ENCODE data around the gene GLRX5. TPM values are rescaled to one million over a fixed set of nuclear protein-coding genes. Genes with fewer than 3 reads are reported as not detected.

Gene GLRX5
- total and polyA plus RNA-seq, 8 donors, result 8.8 to 22.9 (median 14.6) TPM

DNA sequence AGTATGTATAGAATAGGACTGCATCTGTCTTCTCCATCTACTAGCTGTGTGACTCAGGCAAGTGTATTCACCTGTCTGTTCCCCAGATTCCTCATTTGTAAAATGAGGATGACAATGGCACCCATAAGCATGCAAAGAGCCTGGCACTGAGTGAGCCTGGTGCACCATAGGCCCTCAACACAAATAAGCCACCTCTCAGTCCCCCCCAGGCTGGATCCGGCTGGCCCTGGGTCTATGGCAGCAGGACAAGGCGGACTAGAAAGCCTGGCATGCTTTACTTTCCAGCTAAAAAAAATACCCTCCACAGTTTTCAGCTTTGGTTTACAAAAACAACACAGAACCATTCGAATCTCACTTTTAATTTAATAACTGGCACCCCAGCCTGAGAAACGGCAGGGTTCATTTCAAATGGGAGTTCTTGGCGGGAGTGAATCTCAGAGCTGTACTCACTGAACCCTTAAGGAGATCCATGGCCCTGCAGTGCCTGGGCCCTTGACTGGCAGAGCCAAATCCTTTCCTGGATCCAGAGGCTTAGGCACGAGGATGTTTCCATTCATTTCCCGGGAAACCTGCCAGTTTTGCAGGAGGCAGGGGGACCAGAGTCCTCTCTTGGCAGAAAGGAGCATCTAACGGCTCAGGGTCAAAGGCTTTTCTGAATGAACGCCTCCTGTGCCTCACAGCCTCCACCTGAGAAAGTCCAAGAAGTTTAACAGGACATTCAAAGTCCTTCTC lies 36.1 kb upstream of the GLRX5 start:
- no peaks in the 10 kb centered on the region for H3K9me3 ChIP-seq
- TF ChIP-seq, protein P1, sequence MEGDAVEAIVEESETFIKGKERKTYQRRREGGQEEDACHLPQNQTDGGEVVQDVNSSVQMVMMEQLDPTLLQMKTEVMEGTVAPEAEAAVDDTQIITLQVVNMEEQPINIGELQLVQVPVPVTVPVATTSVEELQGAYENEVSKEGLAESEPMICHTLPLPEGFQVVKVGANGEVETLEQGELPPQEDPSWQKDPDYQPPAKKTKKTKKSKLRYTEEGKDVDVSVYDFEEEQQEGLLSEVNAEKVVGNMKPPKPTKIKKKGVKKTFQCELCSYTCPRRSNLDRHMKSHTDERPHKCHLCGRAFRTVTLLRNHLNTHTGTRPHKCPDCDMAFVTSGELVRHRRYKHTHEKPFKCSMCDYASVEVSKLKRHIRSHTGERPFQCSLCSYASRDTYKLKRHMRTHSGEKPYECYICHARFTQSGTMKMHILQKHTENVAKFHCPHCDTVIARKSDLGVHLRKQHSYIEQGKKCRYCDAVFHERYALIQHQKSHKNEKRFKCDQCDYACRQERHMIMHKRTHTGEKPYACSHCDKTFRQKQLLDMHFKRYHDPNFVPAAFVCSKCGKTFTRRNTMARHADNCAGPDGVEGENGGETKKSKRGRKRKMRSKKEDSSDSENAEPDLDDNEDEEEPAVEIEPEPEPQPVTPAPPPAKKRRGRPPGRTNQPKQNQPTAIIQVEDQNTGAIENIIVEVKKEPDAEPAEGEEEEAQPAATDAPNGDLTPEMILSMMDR (IDR thresholded peaks at IDR 0.05), result no peak
- no peak for ATAC-seq
- H3K36me3 ChIP-seq, result no peaks in the 10 kb centered on the region
- no peak overlapping the region for H3K27ac ChIP-seq
- no peak for DNase-seq
- WGBS, 2 donors, result 62 to 65% methylated on average over 9 of the region's 9 CpGs
- intact Hi-C loops (cut with DNase I), result no loop called here
- H3K4me1 ChIP-seq, result no peaks in the 10 kb centered on the region
- FAIRE-seq, result no peak
- H3K4me3 ChIP-seq, result no peak overlapping the region
- no peaks in the 10 kb centered on the region for H3K27me3 ChIP-seq

DNA sequence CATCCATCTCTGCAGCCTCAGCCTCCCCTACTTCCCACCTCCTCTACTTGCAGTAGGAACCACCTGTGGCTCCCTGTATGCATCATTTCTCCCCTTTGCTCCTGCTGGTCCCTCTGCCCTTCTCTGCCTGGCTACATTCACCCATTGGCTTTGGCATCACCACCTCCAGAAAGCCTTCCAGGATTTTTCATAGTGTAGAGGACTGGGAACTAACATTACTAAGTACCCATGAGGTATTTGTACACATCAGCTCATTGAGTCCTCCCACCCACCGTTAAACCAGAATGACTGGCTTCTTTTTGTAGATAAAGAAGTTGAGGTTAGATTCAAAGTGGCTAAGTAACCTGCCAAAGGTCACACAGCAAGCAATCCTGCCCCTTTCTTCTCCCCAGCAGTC lies 35.5 kb upstream of the GLRX5 start:
- TF ChIP-seq, protein P1 (IDR thresholded peaks at IDR 0.05), result no peak
- no peak overlapping the region for H3K4me3 ChIP-seq
- no peaks in the 10 kb centered on the region for H3K36me3 ChIP-seq
- H3K4me1 ChIP-seq, result no peaks in the 10 kb centered on the region
- H3K27ac ChIP-seq, result no peak overlapping the region
- no peaks in the 10 kb centered on the region for H3K27me3 ChIP-seq
- FAIRE-seq (no peak), DNase-seq (no peak), ATAC-seq (no peak)
- H3K9me3 ChIP-seq, result no peaks in the 10 kb centered on the region
- WGBS, 2 donors, result 0 to 7% methylated on average over 1 of the region's 1 CpG
- intact Hi-C loops (cut with DNase I), result no loop called here

DNA sequence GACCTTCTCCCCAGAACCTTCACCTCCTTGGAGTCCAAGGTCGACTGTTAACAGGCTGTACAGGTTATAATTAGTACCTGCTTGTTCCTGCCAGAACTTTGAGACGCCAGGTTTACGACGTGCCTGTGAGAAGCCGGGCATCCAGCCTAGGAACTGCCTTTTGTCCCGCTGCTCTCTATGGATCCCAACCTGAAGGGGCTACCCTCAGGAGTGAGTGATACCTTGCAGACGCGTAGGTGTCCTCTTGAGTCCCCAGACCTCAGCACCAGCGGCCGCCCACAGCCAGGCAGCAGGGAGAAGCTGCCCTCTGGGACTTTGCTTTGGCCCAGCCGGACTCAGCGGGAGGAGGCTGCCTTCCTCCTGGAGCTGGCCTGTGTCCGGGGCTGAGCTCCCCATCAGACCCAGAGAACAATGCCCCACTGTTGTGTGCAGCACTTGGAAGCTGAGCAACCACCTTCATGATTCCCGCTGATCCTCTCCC lies 34.6 kb upstream of the GLRX5 start:
- intact Hi-C loops (cut with DNase I), result no loop called here
- 54 to 59% methylated on average over 14 of the region's 14 CpGs for WGBS, 2 donors
- no peak for DNase-seq

DNA sequence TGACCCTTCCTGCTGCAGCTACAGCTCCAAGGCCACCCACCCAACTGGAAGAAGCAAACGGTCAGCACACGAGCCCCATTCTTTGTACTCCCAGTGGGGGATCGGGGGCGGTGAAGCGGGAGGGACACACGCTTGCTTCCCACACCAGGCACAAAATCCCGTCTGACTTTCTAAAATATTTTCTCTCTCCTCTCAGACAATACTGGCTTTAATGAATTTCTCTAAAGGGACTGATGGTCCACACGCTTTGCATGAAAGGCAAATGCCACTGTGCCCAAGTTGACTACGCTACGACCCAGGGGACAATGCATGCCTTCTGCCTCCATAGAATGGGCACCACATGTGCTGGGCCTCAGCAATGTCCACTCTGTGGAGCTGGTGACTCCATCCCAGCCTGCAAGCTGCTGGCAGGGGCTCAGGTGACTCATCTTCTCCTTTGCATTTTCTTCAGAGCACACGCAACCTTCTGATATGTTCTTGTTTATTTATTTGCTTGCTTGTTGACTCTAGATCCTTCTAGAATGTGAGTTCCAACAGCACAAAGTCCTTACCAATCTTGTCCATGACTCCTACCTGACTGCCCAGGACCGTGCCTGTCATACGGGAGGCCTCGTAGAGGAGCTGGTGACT lies 34.0 kb upstream of the GLRX5 start:
- no peak overlapping the region for H3K27ac ChIP-seq
- ATAC-seq (peak in 2 of 4 donors; percentile 33 to 40), DNase-seq (no peak), FAIRE-seq (no peak)
- no peaks in the 10 kb centered on the region for H3K36me3 ChIP-seq
- intact Hi-C loops (cut with DNase I), result no loop called here
- no peaks in the 10 kb centered on the region for H3K27me3 ChIP-seq
- no peaks in the 10 kb centered on the region for H3K9me3 ChIP-seq
- no peaks in the 10 kb centered on the region for H3K4me1 ChIP-seq
- no peak overlapping the region for H3K4me3 ChIP-seq
- WGBS, 2 donors, result 81 to 85% methylated on average over 14 of the region's 14 CpGs
- TF ChIP-seq, protein P1 (IDR thresholded peaks at IDR 0.05), result no peak

More for the DNA sequence above, 34.6 kb upstream of the GLRX5 start:
- H3K36me3 ChIP-seq, result no peaks in the 10 kb centered on the region
- no peak overlapping the region for H3K4me3 ChIP-seq
- H3K27ac ChIP-seq, result no peak overlapping the region
- FAIRE-seq (no peak), ATAC-seq (no peak)
- no peaks in the 10 kb centered on the region for H3K27me3 ChIP-seq
- no peaks in the 10 kb centered on the region for H3K9me3 ChIP-seq
- no peaks in the 10 kb centered on the region for H3K4me1 ChIP-seq
- TF ChIP-seq, protein P1 (IDR thresholded peaks at IDR 0.05), result no peak
